WTC11 (cell line): ENCODE data around the gene NKAIN4. TPM values are rescaled to one million over a fixed set of nuclear protein-coding genes. Genes with fewer than 3 reads are reported as not detected.
A peak's percentile ranks its signal among the peaks of the same experiment; 100 is the strongest.

Experiments
- ATAC-seq: fragments of 200-7000 bp; cut with Tn5 transposase; 2 replicates; pipeline ENCODE4 v1.10.0; 2021; ENCODE audit warnings: mild to moderate bottlenecking, moderate library complexity
- CTCF ChIA-PET: fragments of 300-600 bp; sonication (Branson Sonifier 250); formaldehyde crosslinking; loops from one replicate; lab custom pipeline; 2021; ENCODE audit warnings: antibody characterized with exemption; lab: Charles Lee
- POLR2A ChIA-PET: fragments of 350-600 bp; sonication (Branson Sonifier 250); formaldehyde crosslinking; loops from one replicate; lab custom pipeline; 2021; ENCODE audit warnings: antibody characterized with exemption; lab: Charles Lee
- DNase-seq: peaks from one replicate; pipeline ENCODE4 v3.0.0; 2021; ENCODE audit warnings: low spot score
- H3K27ac Mint-ChIP-seq: 2 replicates; pipeline ENCODE4 v1.8.0; 2021; ENCODE audit warnings: mixed read lengths
- H3K27me3 Mint-ChIP-seq: 2 replicates; pipeline ENCODE4 v1.8.0; 2021; ENCODE audit warnings: low read depth, mild to moderate bottlenecking, moderate library complexity, mixed read lengths
- H3K36me3 Mint-ChIP-seq: 2 replicates; pipeline ENCODE4 v1.8.0; 2021; ENCODE audit warnings: mixed read lengths
- H3K4me1 Mint-ChIP-seq: 2 replicates; pipeline ENCODE4 v1.8.0; 2022; ENCODE audit warnings: mixed read lengths
- H3K4me3 Mint-ChIP-seq: 2 replicates; pipeline ENCODE4 v1.8.0; 2021; ENCODE audit warnings: mild to moderate bottlenecking, moderate library complexity, mixed read lengths
- H3K9me3 Mint-ChIP-seq: 2 replicates; pipeline ENCODE4 v1.8.0; 2021; ENCODE audit warnings: mixed read lengths
- ATF1 ChIP-seq: sonication (generic); formaldehyde crosslinking; IDR thresholded peaks from 2 replicates; pipeline ENCODE4 v1.8.1; 2023; ENCODE audit warnings: mild to moderate bottlenecking, moderate library complexity, missing genetic modification reagents
- CREM ChIP-seq: sonication (generic); formaldehyde crosslinking; IDR thresholded peaks from 2 replicates; pipeline ENCODE4 v1.8.1; 2022; ENCODE audit warnings: mild to moderate bottlenecking, missing genetic modification reagents, moderate library complexity
- CTCF ChIP-seq: fragments of 200-600 bp; IDR thresholded peaks from 2 replicates; pipeline ENCODE4 v1.8.0; 2022; ENCODE audit warnings: antibody characterized with exemption
- E2F1 ChIP-seq: sonication (generic); formaldehyde crosslinking; IDR thresholded peaks from 2 replicates; pipeline ENCODE4 v1.8.0; 2022; ENCODE audit warnings: mild to moderate bottlenecking, missing genetic modification reagents
- MXD4 ChIP-seq: fragments of 250-450 bp; sonication (Bioruptor Pico); IDR thresholded peaks from 2 replicates; pipeline ENCODE4 v1.8.0; 2021; ENCODE audit warnings: mild to moderate bottlenecking, moderate library complexity, borderline replicate concordance
- NR1H2 ChIP-seq: sonication (generic); formaldehyde crosslinking; IDR thresholded peaks from 2 replicates; pipeline ENCODE4 v1.9.0; 2021; ENCODE audit warnings: mild to moderate bottlenecking, moderate library complexity, missing genetic modification reagents
- PRDM15 ChIP-seq: sonication (generic); formaldehyde crosslinking; IDR thresholded peaks from 2 replicates; pipeline ENCODE4 v1.8.0; 2022; ENCODE audit warnings: missing genetic modification reagents
- TEAD4 ChIP-seq: sonication (generic); formaldehyde crosslinking; IDR thresholded peaks from 2 replicates; pipeline ENCODE4 v1.8.0; 2022; ENCODE audit warnings: mild to moderate bottlenecking, missing genetic modification reagents
- ZMAT4 ChIP-seq: fragments of 250-450 bp; sonication (Bioruptor Pico); IDR thresholded peaks from 2 replicates; pipeline ENCODE4 v1.9.0; 2021; ENCODE audit warnings: mild to moderate bottlenecking
- ZNF121 ChIP-seq: sonication (generic); formaldehyde crosslinking; IDR thresholded peaks from 2 replicates; pipeline ENCODE4 v1.8.0; 2023; ENCODE audit warnings: missing genetic modification reagents
- ZNF416 ChIP-seq: fragments of 250-450 bp; sonication (Bioruptor Pico); IDR thresholded peaks from 2 replicates; pipeline ENCODE4 v1.9.0; 2021; ENCODE audit warnings: mild to moderate bottlenecking, inconsistent platforms
- total RNA-seq: library from RNA; stranded (reverse); gene quantifications from 3 replicates; pipeline ENCODE4 v1.2.3, GENCODE V29; 2021
- TF ChIP-seq, protein P1 (sequence below): sonication (generic); formaldehyde crosslinking; IDR thresholded peaks from 2 replicates; pipeline ENCODE4 v1.8.1; 2023; ENCODE audit warnings: mild to moderate bottlenecking, missing genetic modification reagents, borderline replicate concordance
- TF ChIP-seq, protein P2 (sequence below): sonication (generic); formaldehyde crosslinking; IDR thresholded peaks from 2 replicates; pipeline ENCODE4 v1.8.0; 2023; ENCODE audit warnings: missing genetic modification reagents
- TF ChIP-seq, protein P3 (sequence below): fragments of 250-450 bp; sonication (Bioruptor Pico); IDR thresholded peaks from 2 replicates; pipeline ENCODE4 v2.1.2; 2022; ENCODE audit warnings: mild to moderate bottlenecking, moderate library complexity

NKAIN4 gene
- total RNA-seq, 1 experiment from 2014 or later, result 7.2 TPM

- TF ChIP-seq CTCF, result no peak
- TF ChIP-seq E2F1 (CRISPR knock-in tag), result no peak
- TF ChIP-seq ZNF416 (CRISPR knock-in tag), result no peak
- no peak for TF ChIP-seq NR1H2
- TF ChIP-seq, protein P1, sequence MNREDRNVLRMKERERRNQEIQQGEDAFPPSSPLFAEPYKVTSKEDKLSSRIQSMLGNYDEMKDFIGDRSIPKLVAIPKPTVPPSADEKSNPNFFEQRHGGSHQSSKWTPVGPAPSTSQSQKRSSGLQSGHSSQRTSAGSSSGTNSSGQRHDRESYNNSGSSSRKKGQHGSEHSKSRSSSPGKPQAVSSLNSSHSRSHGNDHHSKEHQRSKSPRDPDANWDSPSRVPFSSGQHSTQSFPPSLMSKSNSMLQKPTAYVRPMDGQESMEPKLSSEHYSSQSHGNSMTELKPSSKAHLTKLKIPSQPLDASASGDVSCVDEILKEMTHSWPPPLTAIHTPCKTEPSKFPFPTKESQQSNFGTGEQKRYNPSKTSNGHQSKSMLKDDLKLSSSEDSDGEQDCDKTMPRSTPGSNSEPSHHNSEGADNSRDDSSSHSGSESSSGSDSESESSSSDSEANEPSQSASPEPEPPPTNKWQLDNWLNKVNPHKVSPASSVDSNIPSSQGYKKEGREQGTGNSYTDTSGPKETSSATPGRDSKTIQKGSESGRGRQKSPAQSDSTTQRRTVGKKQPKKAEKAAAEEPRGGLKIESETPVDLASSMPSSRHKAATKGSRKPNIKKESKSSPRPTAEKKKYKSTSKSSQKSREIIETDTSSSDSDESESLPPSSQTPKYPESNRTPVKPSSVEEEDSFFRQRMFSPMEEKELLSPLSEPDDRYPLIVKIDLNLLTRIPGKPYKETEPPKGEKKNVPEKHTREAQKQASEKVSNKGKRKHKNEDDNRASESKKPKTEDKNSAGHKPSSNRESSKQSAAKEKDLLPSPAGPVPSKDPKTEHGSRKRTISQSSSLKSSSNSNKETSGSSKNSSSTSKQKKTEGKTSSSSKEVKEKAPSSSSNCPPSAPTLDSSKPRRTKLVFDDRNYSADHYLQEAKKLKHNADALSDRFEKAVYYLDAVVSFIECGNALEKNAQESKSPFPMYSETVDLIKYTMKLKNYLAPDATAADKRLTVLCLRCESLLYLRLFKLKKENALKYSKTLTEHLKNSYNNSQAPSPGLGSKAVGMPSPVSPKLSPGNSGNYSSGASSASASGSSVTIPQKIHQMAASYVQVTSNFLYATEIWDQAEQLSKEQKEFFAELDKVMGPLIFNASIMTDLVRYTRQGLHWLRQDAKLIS (CRISPR knock-in tag), result no peak
Measured at GRCh38 chr20:63214514-63214913, 39.7 kb downstream of the NKAIN4 start (continued).

- CTCF ChIA-PET, result interaction anchor here (1.0 to 1.5 kb wide), 3 partner anchors 10 to 40 kb away, joined by 3 to 6 read pairs (median 4); no protein-coding TSS in a partner anchor
Measured at GRCh38 chr20:63212792-63213191, 41.5 kb downstream of the NKAIN4 start.

More at GRCh38 chr20:63212792-63213191, 41.5 kb downstream of the NKAIN4 start:
- TF ChIP-seq ATF1 (CRISPR knock-in tag), result no peak
- TF ChIP-seq ZNF121 (CRISPR knock-in tag), result no peak
- no peak for TF ChIP-seq TEAD4 (CRISPR knock-in tag)
- TF ChIP-seq, protein P2, sequence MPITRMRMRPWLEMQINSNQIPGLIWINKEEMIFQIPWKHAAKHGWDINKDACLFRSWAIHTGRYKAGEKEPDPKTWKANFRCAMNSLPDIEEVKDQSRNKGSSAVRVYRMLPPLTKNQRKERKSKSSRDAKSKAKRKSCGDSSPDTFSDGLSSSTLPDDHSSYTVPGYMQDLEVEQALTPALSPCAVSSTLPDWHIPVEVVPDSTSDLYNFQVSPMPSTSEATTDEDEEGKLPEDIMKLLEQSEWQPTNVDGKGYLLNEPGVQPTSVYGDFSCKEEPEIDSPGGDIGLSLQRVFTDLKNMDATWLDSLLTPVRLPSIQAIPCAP (CRISPR knock-in tag), result no peak
- no peak for TF ChIP-seq E2F1 (CRISPR knock-in tag)
- no peak for TF ChIP-seq CREM (CRISPR knock-in tag)
- TF ChIP-seq, protein P3, sequence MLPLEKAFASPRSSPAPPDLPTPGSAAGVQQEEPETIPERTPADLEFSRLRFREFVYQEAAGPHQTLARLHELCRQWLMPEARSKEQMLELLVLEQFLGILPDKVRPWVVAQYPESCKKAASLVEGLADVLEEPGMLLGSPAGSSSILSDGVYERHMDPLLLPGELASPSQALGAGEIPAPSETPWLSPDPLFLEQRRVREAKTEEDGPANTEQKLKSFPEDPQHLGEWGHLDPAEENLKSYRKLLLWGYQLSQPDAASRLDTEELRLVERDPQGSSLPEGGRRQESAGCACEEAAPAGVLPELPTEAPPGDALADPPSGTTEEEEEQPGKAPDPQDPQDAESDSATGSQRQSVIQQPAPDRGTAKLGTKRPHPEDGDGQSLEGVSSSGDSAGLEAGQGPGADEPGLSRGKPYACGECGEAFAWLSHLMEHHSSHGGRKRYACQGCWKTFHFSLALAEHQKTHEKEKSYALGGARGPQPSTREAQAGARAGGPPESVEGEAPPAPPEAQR (CRISPR knock-in tag), result no peak
- no peak for TF ChIP-seq ZMAT4 (CRISPR knock-in tag)
- no peak for TF ChIP-seq PRDM15 (CRISPR knock-in tag)
- TF ChIP-seq MXD4 (CRISPR knock-in tag), result no peak
- no peak overlapping the region for H3K4me3 Mint-ChIP-seq
- POLR2A ChIA-PET, result interaction anchor here (0.6 kb wide), 1 partner anchor 120 kb away, joined by 4 read pairs; no protein-coding TSS in a partner anchor
- peaks cover 28% of the 10 kb centered on the region for H3K4me1 Mint-ChIP-seq
- peak overlapping the region; percentile 57; the same call in 1 of the 2 replicates for H3K27ac Mint-ChIP-seq
- no peaks in the 10 kb centered on the region for H3K27me3 Mint-ChIP-seq
- DNase-seq (no peak), ATAC-seq (no peak)
- peaks cover 54% of the 10 kb centered on the region for H3K36me3 Mint-ChIP-seq
- no peaks in the 10 kb centered on the region for H3K9me3 Mint-ChIP-seq
